A549 (cell line): ENCODE data around the gene TNS1.

Experiments used
- CTCF ChIP-seq: fragments of >200 bp; sonication (Bioruptor Twin); formaldehyde crosslinking; IDR thresholded peaks from 3 replicates; pipeline ENCODE4 v1.5.1; 2016
- RAD21 ChIP-seq, 2 experiments: fragments of >200 bp in 1 of 2; sonication (Bioruptor Twin) in 1 of 2; formaldehyde crosslinking in 1 of 2; IDR thresholded peaks in 1 of 2; conservative IDR thresholded peaks in 1 of 2; 2 replicates in 1 of 2; 3 replicates in 1 of 2; pipeline ENCODE4 v1.6.1; 2012 to 2018; ENCODE audit warnings: inconsistent platforms in 1 of 2
- RCOR1 ChIP-seq: fragments of 150-350 bp; IDR thresholded peaks from 2 replicates; pipeline ENCODE4 v1.6.1; 2014; ENCODE audit warnings: antibody characterized with exemption, low read length, low read depth

GRCh38 chr2:217928324-217929181, 74.2 kb downstream of the TNS1 start:
- no peak for TF ChIP-seq CTCF
- TF ChIP-seq RAD21 (conservative IDR thresholded peaks at IDR 0.05 in 1 of 2, IDR thresholded peaks at IDR 0.05 in 1 of 2): no peak
- no peak for TF ChIP-seq RCOR1
